ENCODE results near the gene RPL36AL.

RPL36AL gene

GRCh38 chr14:49620182-49621113, at the start of gene RPL36AL, which contains the start of gene MGAT2:
RPL36AL (minus strand) TSS chr14:49620626; CDS start chr14:49619104, 1,522 bp downstream.
MGAT2 (plus strand) TSS chr14:49620799; CDS start chr14:49621269, 470 bp downstream.
- TF ChIP-seq GATA2 (IDR thresholded peaks at IDR 0.05; ENCODE audit: low read depth, low read length) (no peak), GATA3 (IDR thresholded peaks at IDR 0.05; ENCODE audit: low read depth, low read length) (no peak)

GRCh38 chr14:49659526-49660455, 39.4 kb upstream of the RPL36AL start:
- TF ChIP-seq GATA2 (IDR thresholded peaks at IDR 0.05; ENCODE audit: low read depth, low read length) (no peak), GATA3 (IDR thresholded peaks at IDR 0.05; ENCODE audit: low read depth, low read length) (no peak)

GRCh38 chr14:49654511-49654910, 34.1 kb upstream of the RPL36AL start:
- TF ChIP-seq GATA3 (IDR thresholded peaks at IDR 0.05; ENCODE audit: low read depth, low read length) (no peak), GATA2 (IDR thresholded peaks at IDR 0.05; ENCODE audit: low read depth, low read length) (no peak)

GRCh38 chr14:49653508-49653907, 33.1 kb upstream of the RPL36AL start:
- no peak for TF ChIP-seq GATA3 (IDR thresholded peaks at IDR 0.05; ENCODE audit: low read depth, low read length)
- no peak for TF ChIP-seq GATA2 (IDR thresholded peaks at IDR 0.05; ENCODE audit: low read depth, low read length)

GRCh38 chr14:49642163-49642562, 21.7 kb upstream of the RPL36AL start:
- no peak for TF ChIP-seq GATA3 (IDR thresholded peaks at IDR 0.05; ENCODE audit: low read depth, low read length)
- no peak for TF ChIP-seq GATA2 (IDR thresholded peaks at IDR 0.05; ENCODE audit: low read depth, low read length)

- TF ChIP-seq GATA3 (IDR thresholded peaks at IDR 0.05; ENCODE audit: low read depth, low read length): no peak
Measured at GRCh38 chr14:49641697-49642129, 21.3 kb upstream of the RPL36AL start.

GRCh38 chr14:49640540-49641417, 20.4 kb upstream of the RPL36AL start:
- TF ChIP-seq GATA3 (IDR thresholded peaks at IDR 0.05; ENCODE audit: low read depth, low read length) (no peak), GATA2 (IDR thresholded peaks at IDR 0.05; ENCODE audit: low read depth, low read length) (no peak)

GRCh38 chr14:49637534-49638078, 17.2 kb upstream of the RPL36AL start:
- TF ChIP-seq GATA2 (IDR thresholded peaks at IDR 0.05; ENCODE audit: low read depth, low read length) (no peak), GATA3 (IDR thresholded peaks at IDR 0.05; ENCODE audit: low read depth, low read length) (no peak)

- TF ChIP-seq GATA3 (IDR thresholded peaks at IDR 0.05; ENCODE audit: low read depth, low read length): no peak
- TF ChIP-seq GATA2 (IDR thresholded peaks at IDR 0.05; ENCODE audit: low read depth, low read length): no peak
Measured at GRCh38 chr14:49636866-49637265, 16.4 kb upstream of the RPL36AL start.

GRCh38 chr14:49634547-49635334, 14.3 kb upstream of the RPL36AL start, which contains the start of gene DNAAF2:
DNAAF2 (minus strand) TSS chr14:49635244; CDS start chr14:49635149, 95 bp downstream.
- no peak; the same call in 1 of the 2 replicates for TF ChIP-seq GATA2 (IDR thresholded peaks at IDR 0.05; ENCODE audit: low read depth, low read length)
- TF ChIP-seq GATA3 (IDR thresholded peaks at IDR 0.05; ENCODE audit: low read depth, low read length): no peak

GRCh38 chr14:49633640-49634546, 13.5 kb upstream of the RPL36AL start:
- TF ChIP-seq GATA2 (IDR thresholded peaks at IDR 0.05; ENCODE audit: low read depth, low read length): no peak
- no peak for TF ChIP-seq GATA3 (IDR thresholded peaks at IDR 0.05; ENCODE audit: low read depth, low read length)
